HCT116 (cell line): ENCODE data around the gene DPYD.

ENCODE experiments used
- CEBPB ChIP-seq: IDR thresholded peaks from 2 replicates; pipeline ENCODE4 v1.6.1; 2012; ENCODE audit warnings: low read depth
- ELF1 ChIP-seq: IDR thresholded peaks from 2 replicates; pipeline ENCODE4 v1.6.1; 2012; ENCODE audit warnings: low read depth, borderline replicate concordance
- EZH2 ChIP-seq: fragments of 200-600 bp; sonication (generic); IDR thresholded peaks from 2 replicates; pipeline ENCODE4 v1.6.1; 2017; ENCODE audit warnings: antibody characterized with exemption, mixed run types
- EZH2phosphoT487 ChIP-seq: fragments of 200-600 bp; IDR thresholded peaks from 2 replicates; pipeline ENCODE4 v1.6.1; 2018; ENCODE audit warnings: antibody characterized with exemption, borderline replicate concordance
- JUND ChIP-seq: IDR thresholded peaks from 2 replicates; pipeline ENCODE4 v1.6.1; 2012
- POLR2A ChIP-seq: IDR thresholded peaks from 2 replicates; pipeline ENCODE4 v1.7.0; 2011; ENCODE audit warnings: borderline replicate concordance; ENCODE audit not compliant: insufficient read depth, insufficient read length; ENCODE audit errors: extremely low read depth
- POLR2AphosphoS5 ChIP-seq: IDR thresholded peaks from 2 replicates; pipeline ENCODE4 v1.6.1; 2011; ENCODE audit warnings: mild to moderate bottlenecking, low read depth, low read length, moderate library complexity
- RAD21 ChIP-seq: IDR thresholded peaks from 2 replicates; pipeline ENCODE4 v1.6.1; 2012; ENCODE audit warnings: low read depth, mild to moderate bottlenecking
- SIN3A ChIP-seq: IDR thresholded peaks from 2 replicates; pipeline ENCODE4 v1.6.1; 2012; ENCODE audit warnings: low read depth
- ZFX ChIP-seq: fragments of 450-650 bp; IDR thresholded peaks from 2 replicates; pipeline ENCODE4 v1.6.1; 2017
- ZNF274 ChIP-seq: fragments of 200-500 bp; sonication (Bioruptor generic); IDR thresholded peaks from 2 replicates; pipeline ENCODE4 v1.6.1; 2014; ENCODE audit warnings: mild to moderate bottlenecking, low read depth, low read length, inconsistent platforms
- TF ChIP-seq, protein P1 (sequence below), 3 experiments: fragments of 200-600 bp in 1 of 3; sonication (generic) in 1 of 3; IDR thresholded peaks in 2 of 3; conservative IDR thresholded peaks in 1 of 3; 2 replicates each; pipeline ENCODE4 v1.5.1; 2012 to 2017; ENCODE audit warnings: low read depth in 2 of 3, low read length in 2 of 3, antibody characterized with exemption in 1 of 3, borderline replicate concordance in 1 of 3, control low read depth in 1 of 3, mild to moderate bottlenecking in 1 of 3, mixed read lengths in 1 of 3, mixed run types in 1 of 3, moderate library complexity in 1 of 3; ENCODE audit not compliant: insufficient read depth in 1 of 3
- TF ChIP-seq, protein P2 (sequence below): IDR thresholded peaks from 2 replicates; pipeline ENCODE4 v1.6.1; 2012
- TF ChIP-seq, protein P3 (sequence below): IDR thresholded peaks from 2 replicates; pipeline ENCODE4 v1.6.1; 2012; ENCODE audit warnings: low read depth

DNA sequence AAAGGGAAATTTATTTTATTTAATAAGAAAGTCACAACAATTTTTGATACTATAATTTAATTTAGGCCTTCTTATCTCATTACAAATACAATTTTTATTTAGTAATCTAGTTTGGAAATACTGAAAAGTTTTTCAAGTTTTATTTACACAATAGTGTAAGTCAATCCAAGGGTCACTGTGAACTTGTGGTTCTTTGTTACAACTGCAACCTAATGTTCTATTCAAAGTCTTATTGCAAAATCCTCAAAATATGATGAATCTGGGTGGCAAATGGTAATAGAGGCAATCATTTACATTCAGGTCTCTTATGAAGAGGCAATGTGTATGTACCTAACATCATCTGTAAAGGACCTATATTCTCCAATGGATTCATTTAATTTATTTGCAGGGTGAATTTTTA lies 421.2 kb downstream of the DPYD start:
- TF ChIP-seq, protein P1, sequence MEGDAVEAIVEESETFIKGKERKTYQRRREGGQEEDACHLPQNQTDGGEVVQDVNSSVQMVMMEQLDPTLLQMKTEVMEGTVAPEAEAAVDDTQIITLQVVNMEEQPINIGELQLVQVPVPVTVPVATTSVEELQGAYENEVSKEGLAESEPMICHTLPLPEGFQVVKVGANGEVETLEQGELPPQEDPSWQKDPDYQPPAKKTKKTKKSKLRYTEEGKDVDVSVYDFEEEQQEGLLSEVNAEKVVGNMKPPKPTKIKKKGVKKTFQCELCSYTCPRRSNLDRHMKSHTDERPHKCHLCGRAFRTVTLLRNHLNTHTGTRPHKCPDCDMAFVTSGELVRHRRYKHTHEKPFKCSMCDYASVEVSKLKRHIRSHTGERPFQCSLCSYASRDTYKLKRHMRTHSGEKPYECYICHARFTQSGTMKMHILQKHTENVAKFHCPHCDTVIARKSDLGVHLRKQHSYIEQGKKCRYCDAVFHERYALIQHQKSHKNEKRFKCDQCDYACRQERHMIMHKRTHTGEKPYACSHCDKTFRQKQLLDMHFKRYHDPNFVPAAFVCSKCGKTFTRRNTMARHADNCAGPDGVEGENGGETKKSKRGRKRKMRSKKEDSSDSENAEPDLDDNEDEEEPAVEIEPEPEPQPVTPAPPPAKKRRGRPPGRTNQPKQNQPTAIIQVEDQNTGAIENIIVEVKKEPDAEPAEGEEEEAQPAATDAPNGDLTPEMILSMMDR (IDR thresholded peaks at IDR 0.05 in 2 of 3, conservative IDR thresholded peaks at IDR 0.05 in 1 of 3; ENCODE audit: borderline replicate concordance in 1 of 3, insufficient read depth in 1 of 3, low read depth in 2 of 3, low read length in 2 of 3): no peak
- no peak for TF ChIP-seq POLR2AphosphoS5
- no peak for TF ChIP-seq SIN3A
- no peak for TF ChIP-seq CEBPB
- no peak for TF ChIP-seq POLR2A
- TF ChIP-seq ZFX: no peak
- TF ChIP-seq EZH2: no peak
- TF ChIP-seq, protein P2, sequence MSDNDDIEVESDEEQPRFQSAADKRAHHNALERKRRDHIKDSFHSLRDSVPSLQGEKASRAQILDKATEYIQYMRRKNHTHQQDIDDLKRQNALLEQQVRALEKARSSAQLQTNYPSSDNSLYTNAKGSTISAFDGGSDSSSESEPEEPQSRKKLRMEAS: no peak
- TF ChIP-seq JUND: no peak
- TF ChIP-seq ELF1: no peak
- TF ChIP-seq RAD21: no peak
- no peak for TF ChIP-seq ZNF274
- TF ChIP-seq, protein P3, sequence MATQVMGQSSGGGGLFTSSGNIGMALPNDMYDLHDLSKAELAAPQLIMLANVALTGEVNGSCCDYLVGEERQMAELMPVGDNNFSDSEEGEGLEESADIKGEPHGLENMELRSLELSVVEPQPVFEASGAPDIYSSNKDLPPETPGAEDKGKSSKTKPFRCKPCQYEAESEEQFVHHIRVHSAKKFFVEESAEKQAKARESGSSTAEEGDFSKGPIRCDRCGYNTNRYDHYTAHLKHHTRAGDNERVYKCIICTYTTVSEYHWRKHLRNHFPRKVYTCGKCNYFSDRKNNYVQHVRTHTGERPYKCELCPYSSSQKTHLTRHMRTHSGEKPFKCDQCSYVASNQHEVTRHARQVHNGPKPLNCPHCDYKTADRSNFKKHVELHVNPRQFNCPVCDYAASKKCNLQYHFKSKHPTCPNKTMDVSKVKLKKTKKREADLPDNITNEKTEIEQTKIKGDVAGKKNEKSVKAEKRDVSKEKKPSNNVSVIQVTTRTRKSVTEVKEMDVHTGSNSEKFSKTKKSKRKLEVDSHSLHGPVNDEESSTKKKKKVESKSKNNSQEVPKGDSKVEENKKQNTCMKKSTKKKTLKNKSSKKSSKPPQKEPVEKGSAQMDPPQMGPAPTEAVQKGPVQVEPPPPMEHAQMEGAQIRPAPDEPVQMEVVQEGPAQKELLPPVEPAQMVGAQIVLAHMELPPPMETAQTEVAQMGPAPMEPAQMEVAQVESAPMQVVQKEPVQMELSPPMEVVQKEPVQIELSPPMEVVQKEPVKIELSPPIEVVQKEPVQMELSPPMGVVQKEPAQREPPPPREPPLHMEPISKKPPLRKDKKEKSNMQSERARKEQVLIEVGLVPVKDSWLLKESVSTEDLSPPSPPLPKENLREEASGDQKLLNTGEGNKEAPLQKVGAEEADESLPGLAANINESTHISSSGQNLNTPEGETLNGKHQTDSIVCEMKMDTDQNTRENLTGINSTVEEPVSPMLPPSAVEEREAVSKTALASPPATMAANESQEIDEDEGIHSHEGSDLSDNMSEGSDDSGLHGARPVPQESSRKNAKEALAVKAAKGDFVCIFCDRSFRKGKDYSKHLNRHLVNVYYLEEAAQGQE: no peak
- no peak for TF ChIP-seq EZH2phosphoT487
